NCI-H2171 treated with DMSO at 0.1 percent for 48 hours (cell line): ENCODE data around the gene PGA3.
"Not testable (repeated sequence)": the region's sequence is repeated elsewhere in the genome, so short reads cannot be mapped to it uniquely, and the experiment has no call there.

Experiments
- DNase-seq: peaks from one replicate; lab custom pipeline; 2025; lab: John Stamatoyannopoulos, UW

Gene PGA3

DNA sequence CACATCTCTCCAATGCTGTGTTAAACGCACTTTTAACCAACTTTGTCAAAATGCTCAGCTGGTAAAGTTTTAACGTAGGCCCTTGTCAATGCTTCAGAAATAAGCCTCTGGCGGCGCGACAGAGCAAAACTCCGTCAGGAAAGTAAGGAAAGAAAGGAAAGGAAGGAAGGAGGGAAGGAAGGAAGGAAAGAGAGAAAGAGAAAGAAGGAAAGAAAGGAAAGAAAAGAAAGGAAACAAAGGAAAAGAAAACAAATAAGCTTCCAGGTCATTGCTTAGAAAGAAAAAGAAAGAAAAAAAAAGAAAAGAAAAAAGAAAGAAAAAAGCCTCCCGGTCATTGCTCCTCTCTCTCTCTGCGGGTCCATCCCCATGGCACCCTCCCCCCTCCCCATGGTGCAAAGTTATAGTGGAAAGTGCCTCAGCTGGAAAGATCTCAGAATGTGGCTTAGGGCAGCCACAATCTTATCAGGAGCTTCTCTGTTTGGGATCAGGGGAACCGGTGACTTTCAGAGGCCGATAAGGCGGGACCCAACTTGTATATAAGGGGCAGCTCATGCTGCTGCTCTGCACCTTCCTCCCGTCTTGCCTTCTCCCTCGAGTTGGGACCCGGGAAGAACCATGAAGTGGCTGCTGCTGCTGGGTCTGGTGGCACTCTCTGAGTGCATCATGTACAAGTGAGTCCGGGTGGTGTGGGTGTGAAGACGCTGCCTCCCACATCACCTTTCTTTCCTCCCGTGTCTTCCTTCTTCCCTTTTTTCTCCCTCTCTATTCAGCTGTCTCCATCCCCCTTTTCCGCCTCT lies at the start of gene PGA3:
Gene PGA3, plus strand, starts transcription at position 566 of the 797 bp plus-strand sequence. Its CDS starts 50 bp downstream, at position 616.
- DNase-seq = not testable (repeated sequence)

DNA sequence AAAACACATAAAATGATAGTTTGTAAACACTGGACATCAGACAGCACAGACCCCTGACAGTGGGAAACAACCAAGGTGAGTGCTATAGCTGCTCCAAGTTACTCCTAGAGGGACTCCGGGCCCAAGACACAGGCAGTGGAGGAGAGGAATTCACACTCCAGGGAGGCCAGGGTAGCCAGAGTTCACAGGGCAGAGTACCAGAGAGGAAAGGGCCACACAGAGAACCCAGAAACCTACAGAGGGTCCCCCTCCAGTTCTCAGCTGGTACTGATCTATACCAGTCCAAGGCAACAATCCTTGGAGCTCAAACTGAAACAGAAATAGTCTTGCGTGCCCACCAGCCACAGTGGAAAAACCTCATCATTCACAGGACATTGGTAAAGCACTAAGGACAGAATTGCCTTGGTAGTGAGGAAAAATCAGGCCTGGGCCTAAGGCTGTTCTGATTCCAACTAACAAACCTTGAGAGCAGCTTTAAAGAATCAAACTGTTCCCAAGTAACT lies 49.7 kb upstream of the PGA3 start:
- no peak for DNase-seq

DNA sequence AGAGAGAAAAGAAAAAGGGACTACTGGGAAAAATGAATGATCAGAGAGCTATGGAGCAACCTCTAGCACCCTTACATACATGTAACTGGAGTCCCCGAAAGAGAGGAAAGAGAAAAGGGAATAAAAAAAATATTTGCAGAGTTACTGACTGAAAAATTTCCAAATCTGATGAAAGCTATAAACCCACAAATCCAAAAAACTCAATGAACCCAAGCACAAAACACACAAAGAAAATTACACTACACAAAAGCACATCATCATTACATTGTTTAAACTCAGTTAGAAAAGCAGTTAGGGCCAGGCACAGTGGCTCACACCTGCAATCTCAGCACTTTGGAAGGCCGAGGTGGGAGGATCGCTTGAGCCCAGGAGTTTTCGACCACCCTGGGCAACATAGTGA lies 48.8 kb upstream of the PGA3 start:
- DNase-seq = no peak

DNA sequence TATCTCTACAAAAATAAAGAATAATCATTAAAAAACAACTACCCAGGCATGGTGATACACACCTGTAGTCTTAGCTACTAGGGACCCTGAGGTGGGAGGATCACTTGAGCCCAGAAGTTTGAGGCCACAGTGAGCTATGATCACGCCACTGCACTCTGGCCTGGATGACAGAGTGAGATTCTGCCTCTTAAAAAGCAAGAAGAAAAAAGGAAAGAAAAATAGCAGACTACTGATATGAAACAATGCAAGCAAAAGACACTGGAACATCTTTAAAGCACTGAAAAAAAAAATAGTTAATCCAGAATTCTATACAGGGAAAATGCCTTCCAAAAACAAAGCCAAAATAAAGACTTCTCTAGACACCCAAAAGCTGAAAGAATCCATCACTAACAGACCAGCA lies 48.0 kb upstream of the PGA3 start:
- no peak for DNase-seq

DNA sequence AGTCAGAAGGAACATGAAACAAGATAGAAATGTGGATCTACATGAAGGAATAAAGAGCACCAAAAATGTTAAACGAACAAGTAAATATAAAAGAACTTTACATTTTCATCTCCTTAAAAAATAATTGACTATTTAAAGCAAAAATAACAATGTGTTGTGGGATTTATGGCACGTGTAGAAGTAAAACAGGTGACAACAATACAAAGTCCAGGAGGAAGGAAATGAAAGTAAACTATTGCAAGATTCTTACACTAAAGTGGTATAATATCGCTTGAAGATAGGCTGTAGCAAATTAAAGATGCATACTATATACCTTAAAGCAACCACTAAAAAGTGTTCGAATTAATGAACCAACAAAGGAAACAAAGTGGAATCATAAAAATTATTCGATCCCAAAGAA lies 47.6 kb upstream of the PGA3 start:
- no peak for DNase-seq

DNA sequence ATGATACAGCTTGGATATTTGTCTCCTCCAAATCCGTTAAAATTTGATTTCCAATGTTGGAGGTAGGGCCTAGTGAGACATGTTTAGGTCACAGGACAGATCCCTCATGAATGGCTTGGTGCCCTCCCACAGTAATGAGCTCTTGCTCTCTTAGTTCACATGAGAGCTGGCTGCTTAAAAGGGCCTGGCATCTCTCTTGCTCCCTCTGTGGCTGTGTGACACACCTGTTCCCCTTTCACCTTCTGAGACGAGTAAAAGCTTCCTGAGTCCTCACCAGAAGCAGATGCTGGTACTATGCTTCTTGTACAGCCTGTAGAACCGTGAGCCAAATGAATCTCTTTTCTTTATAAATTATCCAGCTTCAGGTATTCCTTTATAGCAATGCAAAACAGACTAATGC lies 45.6 kb upstream of the PGA3 start:
- DNase-seq = no peak

DNA sequence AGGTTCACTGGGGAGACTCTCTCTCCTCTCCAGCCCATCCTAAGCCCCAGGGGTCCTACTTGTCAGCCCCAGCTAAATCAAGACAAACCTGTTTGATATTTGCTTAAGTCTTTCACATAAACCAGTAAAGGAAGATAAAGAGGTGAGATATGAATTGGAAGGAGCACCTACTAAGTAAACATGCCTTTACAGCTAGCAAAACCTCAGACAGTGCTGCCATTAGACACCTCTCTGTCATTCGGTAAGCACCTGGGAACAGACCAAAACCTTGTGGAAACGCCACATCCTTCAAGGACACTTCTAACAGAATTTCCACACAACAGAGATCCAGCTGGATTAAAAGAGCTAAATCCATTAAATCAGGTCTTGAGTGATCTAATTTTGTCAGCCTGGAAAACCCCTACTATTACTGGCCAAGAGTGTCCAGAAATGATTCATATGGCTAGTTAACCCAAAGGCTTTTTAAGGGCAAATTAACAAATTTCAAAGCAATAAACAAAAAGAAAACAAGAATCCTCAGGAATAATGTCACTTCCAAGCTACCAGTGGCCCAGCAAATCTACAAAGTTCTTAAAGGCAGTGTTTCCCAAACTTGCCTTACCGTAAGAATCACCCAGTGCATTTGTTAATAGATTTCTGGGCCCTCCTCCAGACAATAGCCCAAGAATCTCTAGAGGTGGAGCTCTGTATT lies 44.5 kb upstream of the PGA3 start:
- no peak for DNase-seq

DNA sequence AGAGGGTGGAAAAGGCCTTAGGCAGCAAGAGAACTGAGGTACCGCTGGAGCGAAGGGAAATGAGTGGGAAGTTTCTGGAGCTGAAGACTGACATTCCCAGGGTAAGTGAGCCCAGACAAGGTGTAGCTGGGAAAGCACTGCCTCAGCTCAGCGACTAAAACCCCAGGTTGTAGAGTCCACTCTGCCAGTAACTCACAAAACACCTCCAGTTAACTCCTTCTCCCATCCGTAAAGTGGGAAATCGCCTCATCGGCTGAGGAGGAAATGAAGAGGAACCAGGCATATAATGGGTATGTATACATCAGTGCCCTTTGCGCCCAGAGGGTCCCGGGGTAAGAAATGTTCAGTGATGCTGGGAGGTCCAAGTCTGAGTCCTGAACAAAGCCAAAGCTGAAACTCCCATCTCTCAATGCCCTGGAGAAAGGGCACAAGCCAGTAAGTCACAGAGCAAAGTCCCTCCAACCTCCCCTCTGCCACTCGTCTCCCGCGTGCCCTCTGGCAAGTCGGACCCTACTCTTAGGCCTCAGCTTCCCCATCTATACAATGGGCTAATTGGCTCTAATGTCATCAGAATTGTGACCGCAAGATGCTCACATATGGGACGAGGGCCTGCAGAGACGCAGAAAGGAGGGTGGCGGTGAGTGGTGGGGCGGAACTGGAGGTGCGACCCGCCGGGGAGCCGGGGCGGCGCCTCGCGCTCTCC lies 42.7 kb upstream of the PGA3 start:
- DNase-seq = no peak

DNA sequence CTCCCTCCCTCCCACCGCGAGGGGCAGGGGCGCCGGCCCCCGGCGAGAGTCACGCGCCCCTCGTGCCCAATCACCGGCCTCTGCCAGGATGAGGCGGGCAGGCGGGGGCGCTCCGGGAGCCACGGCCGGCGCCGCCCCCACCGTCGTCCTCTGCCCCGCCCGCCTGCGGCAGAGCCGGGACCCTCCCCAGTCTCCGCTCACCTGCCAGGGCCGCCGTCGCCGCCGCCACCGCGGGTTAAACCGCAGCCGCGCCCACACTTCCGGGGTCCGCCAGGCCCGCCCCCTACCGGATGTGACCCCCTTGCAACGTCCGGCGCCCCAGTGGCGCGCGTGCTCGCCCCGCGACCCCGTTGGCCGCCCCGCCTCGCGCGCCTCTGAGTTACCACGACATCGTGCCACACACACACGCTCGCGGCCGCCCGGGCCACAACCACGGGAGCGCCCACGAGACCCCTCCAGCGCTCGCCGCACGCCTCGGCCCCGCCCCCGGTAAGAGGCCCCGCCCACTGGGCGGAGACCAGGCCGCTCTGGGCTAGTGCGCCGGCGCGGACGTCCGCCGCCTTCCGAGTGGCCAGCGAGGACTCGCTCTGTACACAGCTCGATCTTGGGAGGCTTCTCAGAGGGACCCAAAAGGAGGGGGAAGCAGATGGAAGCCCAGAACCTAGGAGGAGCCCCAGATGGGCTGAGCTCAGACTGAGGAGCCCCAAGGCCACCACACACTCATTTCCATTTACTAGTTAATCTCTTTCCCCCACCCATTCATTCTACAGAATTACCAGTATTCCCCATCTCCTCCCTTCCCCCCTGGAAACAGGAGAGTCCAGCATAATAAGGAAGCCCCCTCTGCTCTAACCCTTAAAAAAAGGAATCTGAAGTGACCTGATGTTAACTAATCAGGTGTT lies 41.9 kb upstream of the PGA3 start, which contains the start of gene VPS37C:
Gene VPS37C, minus strand, starts transcription at position 237 of the 902 bp plus-strand sequence. CDS start 22,597 bp downstream, outside the sequence.
- peak; percentile 89 for DNase-seq

DNA sequence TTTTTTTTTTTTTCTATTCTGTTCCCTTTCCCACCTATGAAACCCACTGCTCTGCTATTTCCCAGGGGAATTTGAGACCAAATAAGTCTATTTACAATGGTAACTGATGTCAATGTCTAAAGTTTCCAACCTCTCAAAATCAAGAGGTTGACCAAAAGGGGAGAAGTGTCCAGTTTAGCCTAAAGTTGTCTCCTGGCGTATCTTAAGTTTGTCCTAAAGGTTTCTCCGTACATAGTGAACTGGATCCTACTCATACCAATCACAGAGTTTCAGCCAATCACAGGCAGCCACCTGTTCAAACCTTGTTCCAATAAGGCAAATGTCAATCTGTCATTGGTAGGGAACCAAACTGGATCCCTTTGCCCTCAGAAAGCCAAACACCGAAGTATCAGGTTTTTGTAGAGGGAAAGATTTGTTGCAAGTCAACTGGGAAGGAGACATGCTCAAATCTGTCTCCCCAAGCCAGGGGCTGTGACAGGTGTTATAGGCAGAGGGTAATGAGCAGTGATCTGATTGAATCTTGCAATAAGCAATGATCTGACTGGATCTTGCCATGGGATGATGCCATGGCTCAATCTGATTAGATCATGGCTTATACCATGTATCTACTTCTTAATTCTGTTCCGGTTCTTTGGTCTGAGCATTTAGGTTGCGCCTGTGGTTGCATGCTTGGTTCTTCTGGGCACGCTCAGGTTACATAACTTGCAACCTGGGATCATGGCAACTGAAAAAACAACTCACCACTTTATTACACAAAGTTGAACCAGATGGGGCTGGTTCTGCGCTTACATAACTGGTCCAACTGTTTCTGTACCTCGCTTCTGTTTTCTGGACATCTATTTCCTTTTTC lies 41.0 kb upstream of the PGA3 start:
- peak; percentile 91 for DNase-seq

DNA sequence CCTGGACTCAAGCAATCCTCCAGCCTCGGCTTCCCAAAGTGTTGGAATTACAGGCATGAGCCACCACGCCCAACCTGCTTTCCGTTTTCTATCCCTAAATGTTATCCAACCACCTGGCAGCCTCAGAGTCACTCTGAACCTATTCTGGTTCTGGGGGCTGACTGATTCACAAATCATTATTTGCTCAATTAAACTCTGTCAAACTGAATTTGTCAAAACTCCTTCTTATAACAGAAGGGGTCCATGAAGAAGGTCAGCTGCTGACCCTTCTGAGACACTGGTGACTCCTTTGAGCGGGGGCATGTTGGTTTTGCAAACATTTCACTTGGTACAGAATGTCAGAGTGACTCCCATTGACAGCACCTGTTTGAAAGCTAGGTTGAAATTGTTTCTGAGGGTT lies 40.3 kb upstream of the PGA3 start:
- DNase-seq = no peak

DNA sequence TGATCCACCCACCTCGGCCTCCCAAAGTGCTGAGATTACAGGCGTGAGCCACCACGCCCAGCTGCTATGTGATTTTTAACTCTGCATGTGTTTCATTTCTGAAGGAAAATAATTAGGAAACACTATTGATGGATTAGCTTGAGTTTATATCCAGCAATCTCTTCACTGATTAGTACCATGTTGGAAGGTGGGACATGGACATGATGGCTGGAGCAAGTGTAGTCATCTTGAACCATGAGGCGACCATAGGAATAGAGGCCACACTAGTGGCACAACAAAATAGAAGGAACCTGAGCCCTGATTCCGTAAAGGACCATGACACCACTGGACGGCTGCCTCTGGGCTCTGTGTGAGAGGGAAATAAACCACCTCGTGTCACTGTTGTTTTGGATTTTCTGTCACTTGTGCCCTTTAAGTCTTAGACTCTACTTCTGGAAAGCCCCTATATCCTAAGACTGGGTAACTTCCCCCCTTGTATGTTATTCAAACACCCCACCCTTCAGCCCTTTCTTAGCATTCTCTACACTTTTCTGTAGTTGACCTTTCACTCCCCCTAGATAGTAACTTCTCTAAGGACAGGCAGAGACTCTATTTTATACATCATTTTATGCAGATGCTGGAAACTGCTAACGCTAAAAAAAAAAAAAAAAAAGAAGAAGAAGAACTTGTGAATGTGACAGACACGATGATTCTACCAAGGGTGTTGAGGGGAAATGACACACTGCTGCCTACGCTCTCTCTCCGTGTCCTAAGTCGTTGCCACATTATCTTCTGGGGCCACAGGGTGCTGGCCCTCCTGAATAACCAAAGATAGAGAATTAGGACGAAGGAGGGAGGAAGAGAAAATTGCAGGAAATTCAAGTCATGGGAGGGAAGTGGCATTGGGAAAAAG lies 39.4 kb upstream of the PGA3 start:
- no peak for DNase-seq

DNA sequence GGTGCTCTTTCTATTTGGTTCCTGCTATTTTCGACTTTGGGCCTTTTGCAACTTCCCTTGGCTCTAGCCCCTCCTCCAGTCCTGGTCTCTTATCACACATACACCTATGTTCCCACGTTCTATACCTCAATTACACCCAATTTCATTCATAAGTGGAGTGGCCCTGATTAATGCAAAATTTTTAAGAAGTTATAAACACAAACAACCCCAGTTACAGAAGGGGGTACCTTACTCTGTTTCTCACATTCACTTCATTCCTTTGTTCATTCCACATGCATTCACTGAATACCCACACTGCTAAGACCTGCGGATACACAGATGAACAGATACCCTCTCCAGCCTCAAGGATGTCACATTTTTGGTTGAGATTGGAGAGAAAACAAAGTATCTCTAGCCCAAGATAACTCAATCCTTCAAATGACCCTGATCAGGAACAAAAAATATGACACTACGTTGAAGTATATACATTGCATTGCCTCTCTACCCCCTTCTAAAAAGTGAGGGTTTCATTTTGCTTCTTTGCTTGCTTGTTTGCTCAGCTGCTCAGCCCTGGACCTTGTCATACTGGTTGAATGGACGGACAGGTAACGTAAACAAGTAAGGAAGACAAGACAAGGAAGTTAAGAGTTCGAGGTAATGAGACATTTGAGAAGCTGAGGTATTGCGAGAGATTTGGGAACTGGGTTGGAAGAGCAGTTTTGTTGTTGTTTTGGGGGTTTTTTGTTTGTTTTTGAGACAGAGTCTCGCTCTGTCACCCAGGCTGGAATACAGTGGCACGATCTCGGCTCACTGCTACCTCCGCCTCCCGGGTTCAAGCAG lies 38.5 kb upstream of the PGA3 start:
- no peak for DNase-seq

DNA sequence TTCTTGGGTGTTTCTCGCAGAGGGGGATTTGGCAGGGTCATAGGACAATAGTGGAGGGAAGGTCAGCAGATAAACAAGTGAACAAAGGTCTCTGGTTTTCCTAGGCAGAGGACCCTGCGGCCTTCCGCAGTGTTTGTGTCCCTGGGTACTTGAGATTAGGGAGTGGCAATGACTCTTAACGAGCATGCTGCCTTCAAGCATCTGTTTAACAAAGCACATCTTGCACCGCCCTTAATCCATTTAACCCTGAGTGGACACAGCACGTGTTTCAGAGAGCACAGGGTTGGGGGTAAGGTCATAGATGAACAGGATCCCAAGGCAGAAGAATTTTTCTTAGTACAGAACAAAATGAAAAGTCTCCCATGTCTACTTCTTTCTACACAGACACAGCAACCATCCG lies 37.5 kb upstream of the PGA3 start:
- DNase-seq = not testable (repeated sequence)

DNA sequence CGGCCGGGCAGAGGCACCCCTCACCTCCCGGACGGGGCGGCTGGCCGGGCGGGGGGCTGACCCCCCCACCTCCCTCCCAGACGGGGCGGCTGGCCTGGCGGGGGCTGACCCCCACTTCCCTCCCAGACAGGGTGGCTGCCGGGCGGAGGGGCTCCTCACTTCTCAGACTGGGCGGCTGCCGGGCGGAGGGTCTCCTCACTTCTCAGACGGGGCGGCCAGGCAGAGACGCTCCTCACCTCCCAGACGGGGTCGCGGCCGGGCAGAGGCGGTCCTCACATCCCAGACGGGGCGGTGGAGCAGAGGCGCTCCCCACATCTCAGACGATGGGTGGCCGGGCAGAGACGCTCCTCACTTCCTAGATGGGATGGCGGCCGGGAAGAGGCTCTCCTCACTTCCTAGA lies 37.0 kb upstream of the PGA3 start:
- not testable (repeated sequence) for DNase-seq

DNA sequence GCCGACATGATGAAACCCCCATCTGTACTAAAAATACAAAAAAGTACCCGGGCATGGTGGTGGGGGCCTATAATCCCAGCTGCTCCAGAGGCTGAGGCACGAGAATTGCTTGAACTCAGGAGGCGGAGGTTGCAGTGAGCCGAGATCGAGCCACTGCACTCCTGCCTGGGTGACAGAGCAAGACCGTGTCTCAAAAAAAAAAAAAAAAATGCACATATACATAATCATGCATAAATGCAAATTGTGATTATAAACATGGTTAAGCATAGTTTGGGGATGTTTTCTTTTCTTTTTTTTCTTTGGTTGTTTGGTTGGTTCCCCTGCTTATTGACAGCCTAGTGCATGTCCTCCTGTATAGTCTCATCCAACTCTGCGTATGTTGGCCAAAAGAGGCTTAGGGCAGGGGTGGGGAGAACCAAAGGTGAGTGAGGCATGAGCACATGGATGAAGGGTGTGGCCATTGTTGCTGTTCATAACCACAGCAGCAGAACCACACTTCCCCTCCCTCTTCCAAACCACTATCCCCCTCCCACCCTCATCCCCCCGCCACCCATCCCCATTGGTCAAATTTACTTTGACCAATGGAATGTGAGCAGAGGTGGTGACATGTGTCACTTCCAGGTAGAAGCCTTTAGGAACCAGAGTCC lies 35.1 kb upstream of the PGA3 start:
- no peak for DNase-seq

DNA sequence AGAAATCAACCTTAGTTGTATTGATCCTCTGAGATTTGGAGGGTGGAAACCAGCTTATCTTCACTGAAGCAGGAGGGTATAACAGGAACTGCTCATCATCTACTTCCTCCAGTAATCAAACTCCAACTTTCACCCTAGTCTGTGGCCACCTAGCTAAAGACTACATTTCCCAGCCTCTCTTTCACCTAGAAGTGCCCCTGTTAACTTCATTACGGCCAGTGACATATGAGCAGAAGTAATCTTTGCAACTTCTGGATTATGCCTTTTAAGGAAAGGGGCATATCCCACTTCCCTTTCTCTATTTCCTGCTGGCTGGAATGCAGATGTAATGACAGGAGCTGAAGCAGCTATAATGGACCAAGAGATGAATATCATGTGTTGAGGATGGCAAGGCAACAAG lies 34.5 kb upstream of the PGA3 start:
- DNase-seq = no peak

DNA sequence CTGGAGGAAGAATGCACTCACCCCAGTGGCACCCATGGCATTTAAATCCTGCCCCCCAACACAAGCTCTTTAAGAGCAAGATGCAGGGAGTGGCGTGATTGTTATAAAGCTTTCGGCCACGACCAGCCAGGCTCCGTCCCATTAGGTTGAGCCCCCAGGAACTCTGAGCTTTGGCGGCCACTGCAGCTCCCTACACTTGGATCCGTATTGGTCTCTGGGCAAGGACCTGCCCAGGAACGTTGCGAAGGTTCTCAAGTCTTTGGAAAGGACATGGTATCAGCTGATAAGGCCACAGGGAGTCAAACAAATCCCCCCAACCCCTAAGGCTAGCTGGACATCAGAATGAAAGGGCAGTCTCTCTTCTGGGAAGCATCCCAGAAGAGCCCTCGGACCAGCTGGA lies 32.7 kb upstream of the PGA3 start:
- no peak for DNase-seq
